ENCODE measurements around the gene VRK2.
"Not testable (repeated sequence)": the region's sequence is repeated elsewhere in the genome, so short reads cannot be mapped to it uniquely, and the experiment has no call there.

The VRK2 gene

DNA sequence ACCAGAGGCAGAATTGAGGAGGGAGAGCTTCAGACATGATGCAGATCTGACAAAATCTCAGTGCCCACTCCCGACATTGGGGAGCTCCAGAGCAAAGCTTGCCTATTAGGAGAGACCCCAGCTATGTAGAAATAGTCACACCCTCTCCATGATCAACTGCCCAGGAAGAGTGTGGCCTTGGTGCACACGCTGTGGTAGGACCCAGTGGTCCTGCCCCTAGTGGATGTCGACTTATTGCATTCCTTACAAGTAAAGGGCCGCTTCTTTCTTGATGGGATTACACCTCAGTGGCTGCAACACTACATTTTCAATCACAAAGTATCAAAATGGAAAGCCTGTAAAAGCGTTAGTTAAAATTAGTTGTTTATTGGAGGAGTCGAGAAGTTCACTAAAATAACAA is 64.2 kb downstream of the VRK2 start:
- DNase-seq (ENCODE audit: low read depth), result no peak

DNA sequence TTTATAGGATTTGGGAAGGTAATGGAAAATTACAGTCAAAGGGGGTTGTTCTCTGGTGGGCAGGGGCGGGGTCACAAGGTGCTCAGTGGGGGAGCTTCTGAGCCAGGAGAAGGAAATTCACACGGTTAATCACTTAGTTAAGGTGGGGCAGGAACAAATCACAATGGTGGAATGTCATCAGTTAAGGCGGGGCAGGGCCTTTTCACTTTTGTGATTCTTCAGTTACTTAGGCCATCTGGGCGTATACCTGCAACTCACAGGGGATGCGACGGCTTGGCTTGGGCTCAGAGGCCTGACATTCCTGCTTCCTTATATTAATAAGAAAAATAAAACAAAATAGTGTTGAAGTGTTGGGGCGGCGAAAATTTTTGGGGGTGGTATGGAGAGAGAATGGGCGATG is 67.0 kb downstream of the VRK2 start:
- DNase-seq (ENCODE audit: low read depth), result not testable (repeated sequence)

DNA sequence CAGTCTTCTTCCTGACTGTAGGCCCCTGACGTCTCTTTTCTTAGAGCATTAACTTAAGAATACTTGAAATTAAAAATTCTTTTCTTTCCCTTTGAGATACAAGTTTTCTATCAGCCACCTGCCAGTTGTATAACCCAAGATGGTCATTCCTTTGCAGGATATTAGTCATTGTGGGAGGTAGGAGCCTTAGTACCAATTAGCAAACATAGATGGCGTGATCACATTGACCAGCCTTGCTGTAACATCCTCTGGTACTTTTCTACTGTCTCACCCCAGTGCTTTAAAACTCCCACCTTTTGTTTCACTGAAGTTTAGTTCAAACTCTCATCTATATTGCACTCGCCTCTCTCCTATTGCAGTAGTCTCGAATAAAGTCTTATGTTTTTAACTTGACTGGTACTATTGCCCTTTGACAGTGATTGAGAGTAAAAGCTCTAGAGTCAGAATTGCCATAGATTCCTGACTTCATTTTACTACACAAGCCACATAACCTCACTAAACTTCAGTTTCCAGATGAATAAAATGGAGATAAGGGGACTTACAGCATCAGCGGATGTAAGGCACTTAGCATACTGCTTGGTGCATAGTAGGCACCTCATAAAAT is 74.1 kb downstream of the VRK2 start:
- DNase-seq (ENCODE audit: low read depth), result no peak

DNA sequence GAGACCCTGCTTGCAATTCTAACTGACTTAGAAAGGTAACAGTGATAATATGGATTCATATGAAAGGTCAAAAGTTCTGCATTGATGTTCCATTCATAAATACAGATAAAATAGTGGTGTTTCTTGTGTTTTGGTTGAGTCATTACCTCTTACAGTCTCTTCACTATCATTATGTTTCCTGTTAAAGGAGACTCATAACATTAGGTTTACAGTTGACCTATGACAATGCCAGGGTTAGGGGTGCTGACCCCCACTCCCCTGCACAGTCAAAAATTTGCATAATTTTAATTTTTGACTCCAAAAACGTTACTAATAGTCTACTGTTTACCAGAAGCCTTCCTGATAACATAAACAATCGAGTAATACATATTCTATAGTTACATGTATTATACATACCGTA is 75.4 kb downstream of the VRK2 start:
- DNase-seq (ENCODE audit: low read depth), result no peak

DNA sequence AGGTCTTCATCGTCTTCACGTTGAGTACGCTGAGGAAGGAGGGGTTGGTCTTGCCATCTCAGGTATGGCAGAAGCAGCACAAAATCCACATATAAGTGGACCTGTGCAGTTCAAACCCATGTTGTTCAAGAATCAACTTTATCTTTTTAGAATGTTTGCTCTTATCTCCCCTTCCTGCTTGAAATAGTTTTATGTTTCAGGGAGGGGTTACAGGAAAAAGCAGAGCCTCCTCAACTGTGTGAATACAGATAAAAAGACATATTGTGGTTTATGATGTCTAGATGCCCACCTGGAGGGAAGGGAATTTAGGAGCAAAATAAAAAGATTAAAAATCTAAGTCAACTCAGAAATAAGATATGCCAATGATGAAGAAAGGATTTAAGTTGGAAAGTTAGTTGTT is 75.9 kb downstream of the VRK2 start:
- DNase-seq (ENCODE audit: low read depth), result no peak

DNA sequence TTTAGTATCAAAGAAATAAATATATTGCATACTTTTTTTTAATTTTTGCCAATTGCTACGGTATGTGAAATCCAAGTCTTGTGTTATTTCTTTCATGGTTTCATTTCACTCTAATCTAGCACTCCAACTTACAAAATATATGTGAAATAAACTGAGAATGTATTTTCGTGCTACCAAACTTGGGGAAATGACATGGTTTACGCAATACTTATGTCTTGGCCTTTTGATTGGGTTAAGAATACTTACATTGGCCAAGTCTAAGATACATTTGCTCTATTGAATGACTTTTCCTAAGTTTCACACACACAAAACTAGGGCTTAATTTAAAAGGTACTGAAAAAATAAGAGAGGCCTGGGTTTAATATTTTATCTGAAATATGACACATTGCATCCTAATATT is 80.5 kb downstream of the VRK2 start:
- no peak for DNase-seq (ENCODE audit: low read depth)

DNA sequence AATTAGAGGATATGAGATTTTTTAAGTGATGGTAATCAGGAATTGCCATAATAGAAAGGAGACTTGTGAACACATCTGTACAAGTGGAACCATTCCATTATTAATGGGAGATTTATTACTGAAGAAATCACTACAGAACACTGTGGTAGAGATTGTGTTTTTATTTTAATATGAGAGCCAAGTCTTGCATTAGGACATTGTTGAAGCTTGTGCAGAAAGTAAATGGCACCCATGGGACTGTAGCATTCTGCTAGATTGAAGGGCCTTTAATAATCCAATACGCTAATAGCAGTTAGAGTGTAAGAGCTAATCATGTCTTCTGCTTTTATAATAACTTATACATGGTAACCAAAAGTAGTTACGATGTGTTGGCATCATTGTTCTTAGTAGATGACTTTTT is 83.6 kb downstream of the VRK2 start:
- no peak for DNase-seq (ENCODE audit: low read depth)

DNA sequence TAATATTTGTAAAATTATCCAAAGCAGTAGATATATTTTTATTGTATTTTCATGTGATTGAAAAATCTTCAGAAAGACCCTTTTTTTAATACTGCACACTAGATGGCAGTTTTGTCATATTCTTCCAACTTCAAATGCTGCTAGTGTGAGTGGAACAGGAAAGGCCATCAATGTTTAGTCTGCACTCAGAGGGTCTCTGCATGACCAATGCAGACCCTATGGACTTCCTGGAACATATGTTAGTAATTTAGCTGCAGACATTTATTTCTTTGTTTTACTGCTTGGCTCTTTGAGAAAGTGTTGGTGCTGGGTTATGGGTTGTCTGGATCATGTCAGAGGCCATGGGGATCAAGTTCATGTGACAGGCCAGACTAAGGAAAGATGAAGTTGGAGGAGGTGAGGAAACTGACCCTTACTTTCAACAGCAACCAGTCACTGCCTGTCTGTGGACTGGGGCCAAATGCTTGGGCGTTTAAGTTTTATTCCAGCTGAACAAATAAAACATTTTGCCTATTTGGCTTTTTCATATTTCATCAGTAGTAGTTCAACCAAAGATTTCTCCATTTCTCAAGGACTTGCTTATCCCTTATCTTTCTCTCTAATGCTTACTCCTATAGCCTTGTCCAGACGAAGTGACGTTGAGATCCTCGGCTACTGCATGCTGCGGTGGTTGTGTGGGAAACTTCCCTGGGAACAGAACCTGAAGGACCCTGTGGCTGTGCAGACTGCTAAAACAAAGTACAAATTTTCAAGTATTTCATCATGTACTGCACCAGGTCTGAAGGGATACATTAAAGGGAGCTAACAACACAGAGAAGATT is 84.8 kb downstream of the VRK2 start:
- DNase-seq (ENCODE audit: low read depth), result no peak

DNA sequence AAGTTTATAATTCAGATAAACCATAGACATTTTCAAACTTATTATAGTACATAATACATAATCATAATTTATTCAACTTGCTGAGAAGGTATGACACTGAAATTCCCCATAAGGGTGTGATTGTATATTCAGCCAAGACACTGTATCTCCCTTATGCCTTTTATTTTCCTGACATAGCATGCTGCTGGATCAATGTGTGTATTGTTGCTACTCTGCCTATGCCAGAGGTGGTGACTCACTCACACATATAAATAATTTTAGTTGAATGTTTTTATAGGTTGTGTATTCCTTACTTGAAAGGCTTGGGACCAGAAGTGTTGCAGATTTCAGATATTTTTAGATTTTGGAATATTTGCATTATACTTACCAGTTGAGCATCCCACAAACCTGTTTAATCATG is 86.8 kb downstream of the VRK2 start:
- no peak for DNase-seq (ENCODE audit: low read depth)

DNA sequence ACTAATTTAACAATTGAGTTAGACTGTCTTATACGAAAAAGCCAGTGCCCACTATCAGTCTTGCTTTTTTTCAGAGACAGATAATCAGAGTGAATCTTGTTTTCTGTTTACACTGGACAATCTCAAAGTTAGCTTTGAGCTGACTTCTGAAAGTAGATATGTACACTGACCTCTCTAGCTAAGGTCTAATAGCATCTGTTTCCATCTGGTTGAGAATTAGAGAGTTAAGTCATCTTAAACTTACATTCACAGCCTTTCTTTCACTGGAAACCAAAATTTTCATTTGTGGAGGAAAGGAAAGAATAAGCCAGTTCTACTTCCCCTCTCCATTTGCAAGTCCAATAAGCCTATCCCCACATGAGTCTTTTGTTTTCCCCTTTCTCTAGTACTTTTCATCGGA is 89.3 kb downstream of the VRK2 start:
- no peak for DNase-seq (ENCODE audit: low read depth)

DNA sequence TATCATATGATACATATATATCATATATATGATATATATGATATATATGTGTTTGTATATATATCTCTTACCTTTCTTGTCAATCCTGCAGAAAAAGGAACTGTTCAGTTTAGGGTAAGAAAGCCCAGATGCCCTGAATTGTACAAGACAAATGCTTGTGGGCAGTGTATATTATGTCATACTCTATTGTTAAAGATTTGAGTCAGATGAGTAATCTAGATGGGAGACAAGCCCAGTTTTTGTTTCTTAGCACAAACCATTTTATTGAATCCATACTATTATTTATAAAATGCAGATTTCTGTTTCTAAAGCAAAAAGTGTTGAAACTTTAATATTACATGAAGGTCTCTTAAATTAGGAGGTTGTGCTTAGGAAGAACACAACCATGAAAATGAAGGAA is 90.6 kb downstream of the VRK2 start:
- no peak for DNase-seq (ENCODE audit: low read depth)

DNA sequence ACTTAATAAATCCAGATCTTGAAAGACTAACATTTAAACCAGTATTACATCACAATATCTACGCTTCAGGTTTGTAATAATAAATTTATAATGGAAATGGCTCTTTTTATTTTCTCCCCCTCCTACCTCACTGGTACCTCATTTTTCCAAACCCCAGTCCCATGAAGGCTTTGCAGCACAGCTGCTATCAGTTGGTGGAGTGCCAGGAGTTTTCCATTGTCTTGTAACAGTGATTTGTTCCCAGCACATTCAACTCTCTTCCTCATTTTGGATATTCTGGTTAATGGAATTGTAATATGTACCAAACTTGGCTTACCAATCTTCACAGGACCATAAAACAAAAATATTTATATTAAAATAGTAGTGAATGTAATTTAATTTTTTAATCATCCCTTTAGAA is 91.2 kb downstream of the VRK2 start:
- DNase-seq (ENCODE audit: low read depth), result no peak

DNA sequence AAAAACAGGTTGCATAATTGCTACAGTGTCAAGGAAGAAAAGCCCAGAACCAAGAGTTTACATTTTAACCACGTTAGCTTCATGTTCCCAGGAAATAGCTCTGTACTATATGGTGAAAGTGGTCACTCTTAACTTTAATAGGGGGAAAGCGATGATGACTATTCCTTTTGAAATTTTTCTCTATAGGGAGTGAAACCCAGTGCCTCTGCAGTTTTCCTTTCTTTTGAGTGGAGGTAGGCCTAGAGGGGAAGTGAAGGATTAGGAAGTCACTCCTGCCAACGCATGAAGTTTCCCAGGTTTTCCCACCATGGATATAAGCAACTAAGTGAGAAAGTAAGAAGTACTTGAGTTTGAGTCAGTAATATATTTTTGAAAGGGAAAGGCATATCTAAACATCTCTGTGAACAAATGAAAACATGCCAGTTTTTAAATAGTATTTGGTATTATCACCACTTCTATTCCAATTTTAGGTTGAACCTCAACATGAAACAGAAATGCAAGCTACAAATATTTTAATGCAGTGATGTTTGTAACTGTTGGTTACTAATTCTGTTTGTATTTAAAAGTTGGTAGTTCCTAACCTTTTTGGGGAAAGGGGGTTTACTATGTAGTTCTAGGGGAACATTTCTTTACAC is 91.9 kb downstream of the VRK2 start:
- DNase-seq (ENCODE audit: low read depth), result no peak

DNA sequence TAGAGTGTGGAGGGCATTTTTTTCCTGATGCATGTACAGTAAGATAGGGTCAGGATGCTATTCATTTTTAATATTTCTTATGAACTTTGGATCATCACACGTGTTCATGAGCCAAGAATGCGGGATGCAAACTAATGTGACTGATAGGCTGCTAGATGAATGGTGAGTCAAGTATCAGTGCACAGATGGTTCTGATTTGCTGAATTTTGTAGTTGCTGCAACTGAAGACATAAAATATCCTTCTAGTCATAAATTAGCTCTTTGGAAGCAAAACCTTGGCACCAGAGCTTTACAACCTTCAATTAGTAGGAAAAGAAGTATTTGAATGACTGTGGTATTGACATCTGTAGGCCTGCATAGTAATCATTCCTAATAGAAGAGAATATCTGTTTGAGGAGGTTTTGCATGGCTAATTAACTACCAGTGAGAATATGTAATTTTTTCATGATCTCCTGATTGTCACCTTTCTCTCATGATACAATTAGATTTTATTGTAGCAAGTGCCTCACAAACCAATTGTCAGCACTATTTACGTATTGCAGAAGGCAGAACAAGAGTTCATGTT is 94.0 kb downstream of the VRK2 start:
- no peak for DNase-seq (ENCODE audit: low read depth)

DNA sequence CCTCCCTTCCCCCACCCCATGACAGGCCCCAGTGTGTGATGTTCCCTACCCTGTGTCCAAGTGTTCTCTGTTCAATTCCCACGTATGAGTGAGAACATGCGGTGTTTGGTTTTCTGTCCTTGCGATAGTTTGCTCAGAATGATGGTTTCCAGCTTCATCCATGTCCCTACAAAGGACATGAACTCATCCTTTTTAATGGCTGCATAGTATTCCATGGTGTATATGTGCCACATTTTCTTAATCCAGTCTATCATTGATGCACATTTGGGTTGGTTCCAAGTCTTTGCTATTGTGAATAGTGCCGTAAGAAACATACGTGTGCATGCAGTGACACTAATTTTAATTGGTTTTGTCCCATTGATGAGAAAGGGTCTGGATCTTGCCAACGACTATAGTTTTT is 99.2 kb downstream of the VRK2 start:
- not testable (repeated sequence) for DNase-seq (ENCODE audit: low read depth)

DNA sequence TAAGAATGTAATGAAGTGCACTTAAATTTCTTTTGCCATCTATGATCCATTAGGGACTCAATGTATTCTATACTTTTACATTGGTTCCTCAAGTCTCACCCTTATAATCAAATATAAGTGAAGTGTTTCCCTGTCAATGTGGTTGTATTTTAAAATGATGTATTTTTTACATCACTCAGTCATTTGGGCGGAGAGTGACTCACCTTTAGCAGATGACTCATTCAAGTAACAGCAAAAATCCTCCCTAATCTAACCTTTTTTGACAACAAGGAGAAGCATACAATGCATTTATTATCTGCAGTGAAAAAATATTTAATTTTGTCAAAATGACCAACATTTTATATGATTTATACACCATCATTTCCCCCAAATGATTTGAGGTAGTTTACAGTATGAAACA is 100.1 kb downstream of the VRK2 start:
- no peak for DNase-seq (ENCODE audit: low read depth)

DNA sequence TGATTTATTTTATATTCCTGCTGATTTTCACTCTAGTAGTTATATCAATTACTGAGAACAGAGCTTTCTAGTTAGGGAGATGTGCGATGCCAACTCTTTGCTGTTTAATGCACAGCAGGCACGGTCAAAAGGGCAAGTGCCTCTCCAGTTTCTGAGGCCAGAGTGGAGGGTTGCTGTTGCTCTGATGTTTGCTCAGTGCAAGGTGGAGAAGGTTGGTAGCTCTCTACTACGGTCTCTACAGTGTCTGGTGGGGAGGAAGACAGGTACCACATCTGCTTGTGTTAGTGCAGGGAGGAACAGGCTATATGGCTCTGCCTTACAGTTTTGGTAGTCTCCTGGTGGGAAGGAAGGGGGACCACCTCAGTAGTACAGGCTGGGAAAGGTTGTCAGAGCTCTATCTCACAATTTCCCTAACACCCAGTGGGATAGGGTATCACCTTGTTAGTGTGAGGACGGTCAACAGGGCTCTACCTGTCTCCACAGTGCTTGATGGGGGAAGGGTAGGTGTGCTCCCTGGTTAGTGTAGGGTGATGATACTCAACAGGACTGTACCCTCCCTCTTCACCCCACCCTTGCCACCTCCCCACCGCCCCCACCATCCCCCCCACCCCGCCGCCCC is 108.7 kb downstream of the VRK2 start:
- no peak for DNase-seq (ENCODE audit: low read depth)

DNA sequence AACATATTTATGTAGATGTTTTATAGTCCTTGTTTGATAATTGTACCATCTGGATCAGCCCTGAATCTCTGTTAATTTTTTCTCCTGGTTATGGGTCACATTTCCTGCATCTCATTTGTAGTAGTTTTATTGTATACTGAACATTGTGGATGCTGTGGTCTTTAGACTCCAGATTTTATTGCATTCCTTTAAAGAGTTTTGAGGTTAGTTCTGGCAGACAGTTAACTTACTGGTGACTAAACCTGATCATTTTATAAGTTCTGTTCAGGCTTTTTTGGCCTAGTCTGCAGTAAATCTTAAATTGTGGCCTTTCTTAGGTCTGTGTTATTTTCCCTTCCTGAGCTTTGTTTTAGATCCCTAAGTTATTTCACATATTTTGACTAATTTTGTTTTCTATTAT is 110.2 kb downstream of the VRK2 start:
- DNase-seq (ENCODE audit: low read depth), result no peak

DNA sequence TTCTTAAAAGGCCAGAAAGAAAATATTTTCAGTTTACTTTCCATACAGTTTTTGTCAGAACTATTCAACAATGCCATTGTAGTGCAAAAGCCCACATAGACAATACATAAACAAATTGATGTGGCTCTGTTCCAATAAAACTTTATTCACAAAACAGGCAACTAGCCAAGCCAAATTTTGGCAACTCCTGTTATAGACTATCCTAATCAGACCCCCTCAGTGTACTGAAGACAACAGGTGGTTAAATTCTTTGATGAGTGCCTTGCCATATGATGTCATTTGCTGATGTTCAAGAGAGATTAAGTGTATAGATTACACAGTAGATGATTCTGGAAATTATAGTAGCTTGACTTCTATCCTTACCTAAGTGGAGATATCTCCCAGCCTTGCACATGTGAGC is 111.1 kb downstream of the VRK2 start:
- no peak for DNase-seq (ENCODE audit: low read depth)

DNA sequence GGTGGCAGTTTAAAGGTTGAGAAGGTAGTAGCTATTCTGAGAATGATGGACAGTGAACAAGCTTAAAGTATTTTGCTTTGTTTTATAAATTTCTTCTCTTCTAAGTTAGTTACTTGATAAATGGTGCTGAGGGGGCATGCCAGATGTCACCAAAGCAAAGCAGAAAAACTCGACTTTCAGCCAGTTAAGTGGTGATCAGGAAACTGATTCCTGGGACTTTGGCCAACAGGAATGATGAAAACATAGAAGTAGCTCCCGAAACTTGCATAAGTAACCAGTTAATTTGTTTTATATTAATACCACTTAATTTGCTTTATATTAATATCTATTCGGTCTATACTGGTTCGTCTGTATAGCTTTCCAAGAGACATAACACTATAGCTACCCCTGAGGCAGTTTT is 111.9 kb downstream of the VRK2 start:
- no peak for DNase-seq (ENCODE audit: low read depth)

DNA sequence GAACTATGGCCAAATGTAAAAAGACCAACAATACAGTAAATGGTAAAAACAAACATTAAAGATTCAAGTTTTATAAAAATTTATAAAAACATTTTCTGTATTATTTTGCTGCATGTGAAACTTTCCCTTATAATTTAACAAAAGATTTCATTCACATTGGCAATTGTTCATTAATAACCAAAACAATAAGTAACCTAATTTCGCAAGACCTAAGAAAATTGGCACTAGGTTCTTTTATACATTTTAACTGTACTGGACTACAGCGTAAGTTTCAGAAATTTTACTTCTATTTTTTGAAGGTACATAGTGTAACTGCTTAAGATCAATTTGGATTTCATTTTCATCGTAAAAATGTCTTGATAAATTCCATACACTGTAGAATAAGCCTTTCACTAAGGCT is 117.3 kb downstream of the VRK2 start:
- DNase-seq (ENCODE audit: low read depth), result no peak

DNA sequence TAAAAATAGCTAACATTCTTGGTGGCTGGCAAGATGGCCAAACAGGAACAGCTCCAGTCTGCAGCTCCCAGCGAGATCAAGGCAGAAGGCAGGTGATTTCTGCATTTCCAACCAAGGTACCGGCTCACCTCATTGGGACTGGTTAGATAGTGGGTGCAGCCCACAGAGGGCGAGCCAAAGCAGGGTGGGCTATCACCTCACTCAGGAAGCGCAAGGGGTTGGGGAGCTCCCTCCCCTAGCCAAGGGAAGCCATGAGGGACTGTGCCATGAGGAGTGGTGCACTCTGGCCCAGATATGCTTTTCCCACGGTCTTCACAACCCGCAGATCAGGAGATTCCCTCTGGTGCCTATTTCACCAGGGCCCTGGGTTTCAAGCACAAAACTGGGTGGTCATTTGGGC is 121.5 kb downstream of the VRK2 start:
- not testable (repeated sequence) for DNase-seq (ENCODE audit: low read depth)

DNA sequence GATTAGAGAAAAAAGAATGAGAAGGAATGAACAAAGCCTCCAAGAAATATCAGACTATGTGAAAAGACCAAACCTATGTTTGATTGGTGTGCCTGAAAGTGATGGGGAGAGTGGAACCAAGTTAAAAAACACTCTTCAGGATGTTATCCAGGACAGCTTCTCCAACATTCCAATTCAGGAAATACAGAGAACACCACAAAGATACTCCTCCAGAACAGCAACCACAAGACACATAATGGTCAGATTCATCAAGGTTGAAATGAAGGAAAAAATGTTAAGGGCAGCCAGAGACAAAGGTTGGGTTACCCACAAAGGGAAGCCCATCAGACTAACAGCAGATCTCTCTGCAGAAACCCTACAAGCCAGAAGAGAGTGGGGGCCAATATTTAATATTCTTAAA is 123.2 kb downstream of the VRK2 start:
- DNase-seq (ENCODE audit: low read depth), result not testable (repeated sequence)
